ENCODE measurements around the gene NR4A2.

The NR4A2 gene

DNA sequence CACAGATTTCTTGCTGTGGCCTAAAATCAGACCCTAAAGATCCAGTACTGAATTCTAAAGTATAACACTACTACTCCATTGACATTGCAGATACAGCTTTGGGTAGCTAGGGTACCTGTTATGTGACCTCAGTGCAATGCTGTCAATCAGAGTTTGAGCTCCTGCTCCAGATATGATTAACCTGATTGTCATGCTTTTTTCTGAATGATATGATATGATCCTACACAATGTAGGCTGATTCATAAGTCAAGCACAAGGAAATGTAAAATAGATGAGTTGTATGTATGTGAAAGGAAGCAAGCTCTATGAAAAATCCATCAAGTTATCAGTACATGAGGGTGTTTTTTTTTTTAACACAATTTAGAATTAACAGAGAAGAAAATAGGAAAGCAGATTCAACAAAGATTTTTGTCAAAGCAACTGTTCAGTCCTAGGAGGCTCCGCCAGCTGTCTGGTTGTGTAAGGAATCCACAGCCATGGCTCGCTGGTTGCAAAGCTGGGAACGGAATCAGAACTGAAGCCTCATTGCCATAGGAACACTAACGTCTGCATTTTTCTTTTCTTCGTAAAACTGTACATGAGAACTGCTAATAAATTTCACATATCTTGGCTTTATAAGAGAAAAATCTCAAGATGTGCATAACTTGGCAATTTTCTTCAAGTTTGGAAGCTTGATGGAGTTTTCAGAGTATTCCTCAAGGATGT, 52.9 kb downstream of the NR4A2 start:
- DNase-seq (ENCODE audit: low read depth), result peak; percentile 65
- TF ChIP-seq, protein P1, sequence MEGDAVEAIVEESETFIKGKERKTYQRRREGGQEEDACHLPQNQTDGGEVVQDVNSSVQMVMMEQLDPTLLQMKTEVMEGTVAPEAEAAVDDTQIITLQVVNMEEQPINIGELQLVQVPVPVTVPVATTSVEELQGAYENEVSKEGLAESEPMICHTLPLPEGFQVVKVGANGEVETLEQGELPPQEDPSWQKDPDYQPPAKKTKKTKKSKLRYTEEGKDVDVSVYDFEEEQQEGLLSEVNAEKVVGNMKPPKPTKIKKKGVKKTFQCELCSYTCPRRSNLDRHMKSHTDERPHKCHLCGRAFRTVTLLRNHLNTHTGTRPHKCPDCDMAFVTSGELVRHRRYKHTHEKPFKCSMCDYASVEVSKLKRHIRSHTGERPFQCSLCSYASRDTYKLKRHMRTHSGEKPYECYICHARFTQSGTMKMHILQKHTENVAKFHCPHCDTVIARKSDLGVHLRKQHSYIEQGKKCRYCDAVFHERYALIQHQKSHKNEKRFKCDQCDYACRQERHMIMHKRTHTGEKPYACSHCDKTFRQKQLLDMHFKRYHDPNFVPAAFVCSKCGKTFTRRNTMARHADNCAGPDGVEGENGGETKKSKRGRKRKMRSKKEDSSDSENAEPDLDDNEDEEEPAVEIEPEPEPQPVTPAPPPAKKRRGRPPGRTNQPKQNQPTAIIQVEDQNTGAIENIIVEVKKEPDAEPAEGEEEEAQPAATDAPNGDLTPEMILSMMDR (IDR thresholded peaks at IDR 0.05; ENCODE audit: insufficient read depth, low read depth, low read length, missing control alignments), result no peak
- H3K4me3 ChIP-seq (ENCODE audit: low read length), result no peak overlapping the region
